NCI-H2196 (cell line): Measurements from ENCODE around the gene TRIM24.
"Not testable (repeated sequence)": the region's sequence is repeated elsewhere in the genome, so short reads cannot be mapped to it uniquely, and the experiment has no call there.

ENCODE experiments used
- DNase-seq: peaks from one replicate; lab custom pipeline; 2025; ENCODE audit not compliant: unreplicated experiment; lab: John Stamatoyannopoulos, UW

Gene TRIM24

DNA sequence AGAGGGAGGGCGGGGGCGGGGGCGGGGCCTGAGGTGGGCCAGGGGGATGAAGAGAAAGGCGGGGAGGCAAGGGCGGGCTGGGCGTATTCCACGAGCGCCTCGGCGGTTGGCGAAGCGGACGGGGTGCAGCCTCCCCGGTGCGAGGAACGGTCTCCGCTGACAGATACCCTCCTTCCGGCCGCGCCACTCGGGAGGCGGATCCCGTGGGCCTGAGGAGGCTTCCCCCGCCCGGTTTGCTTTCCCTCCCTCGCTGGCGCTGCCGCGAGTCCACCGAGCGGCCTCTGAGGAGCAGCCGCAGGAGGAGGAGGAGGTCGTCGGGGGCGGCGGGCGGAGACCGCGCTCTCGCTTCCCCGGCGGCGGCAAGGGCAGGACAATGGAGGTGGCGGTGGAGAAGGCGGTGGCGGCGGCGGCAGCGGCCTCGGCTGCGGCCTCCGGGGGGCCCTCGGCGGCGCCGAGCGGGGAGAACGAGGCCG is at the start of gene TRIM24:
TRIM24 (plus strand) TSS at position 84 of the 473 bp plus-strand sequence; CDS start at position 374, 290 bp downstream.
- no peak for DNase-seq

DNA sequence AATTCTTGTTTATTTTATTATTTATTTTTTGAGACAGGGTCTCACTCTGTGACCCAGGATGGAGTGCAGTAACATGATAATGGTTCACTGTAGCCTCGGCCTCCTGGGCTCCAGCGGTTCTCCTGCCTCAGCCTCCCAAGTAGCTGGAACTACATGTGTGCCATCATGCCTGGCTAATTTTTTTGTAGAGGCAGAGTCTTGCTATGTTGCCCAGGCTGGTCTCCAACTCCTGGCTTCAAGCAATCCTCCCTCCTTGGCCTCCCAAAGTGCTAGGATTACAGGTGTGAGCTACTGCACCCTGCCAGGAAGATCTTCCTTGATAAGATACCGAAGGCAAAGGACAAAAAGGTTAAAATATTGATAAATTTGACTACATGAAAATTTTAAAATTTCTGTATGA is 48.0 kb upstream of the TRIM24 start:
- DNase-seq, result not testable (repeated sequence)

DNA sequence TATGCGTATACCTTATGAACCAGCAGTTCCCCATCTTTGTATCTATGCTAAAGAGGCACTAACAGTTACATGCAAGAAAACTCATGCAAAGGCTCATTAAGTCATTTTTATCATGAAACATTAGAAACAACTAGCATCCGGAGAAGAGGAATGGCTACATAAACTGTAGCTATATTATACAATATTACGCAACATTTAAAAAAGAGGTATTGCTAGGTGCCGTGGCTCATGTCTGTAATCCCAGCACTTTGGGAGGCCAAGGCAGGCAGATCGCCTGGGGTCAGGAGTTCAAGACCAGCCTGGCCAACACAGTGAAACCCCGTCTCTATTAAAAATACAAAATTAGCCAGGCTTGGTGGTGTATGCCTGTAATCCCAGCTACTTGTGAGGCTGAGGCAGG is 47.1 kb upstream of the TRIM24 start:
- DNase-seq, result not testable (repeated sequence)

DNA sequence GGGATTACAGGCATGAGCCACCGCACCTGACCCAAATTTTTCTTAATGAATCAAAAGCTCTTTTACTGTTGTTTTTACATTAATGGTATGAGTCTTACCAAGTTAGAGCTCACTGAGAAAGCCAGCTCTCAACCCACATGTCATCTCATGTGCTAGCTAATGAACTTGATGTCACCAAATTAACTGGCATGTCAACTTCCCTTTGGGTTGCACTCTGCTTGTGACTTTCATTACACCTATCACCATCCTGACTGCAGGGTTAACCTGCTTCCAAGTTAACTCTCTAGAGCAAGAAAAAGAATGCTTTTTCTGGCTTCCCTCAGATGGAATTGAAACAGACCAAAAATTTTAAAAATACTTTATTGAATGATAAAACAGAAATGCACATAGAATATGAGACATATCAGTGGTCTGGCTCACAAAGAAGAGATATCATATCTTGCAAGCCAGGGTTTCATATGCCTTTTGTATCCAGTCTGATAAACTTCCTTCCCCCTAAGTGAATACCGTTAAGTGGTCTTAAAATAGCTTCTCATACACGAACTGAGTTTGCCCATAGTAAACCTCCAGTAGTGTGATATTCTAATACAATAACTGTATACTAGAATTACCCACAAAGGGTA is 42.9 kb upstream of the TRIM24 start:
- DNase-seq, result no peak

DNA sequence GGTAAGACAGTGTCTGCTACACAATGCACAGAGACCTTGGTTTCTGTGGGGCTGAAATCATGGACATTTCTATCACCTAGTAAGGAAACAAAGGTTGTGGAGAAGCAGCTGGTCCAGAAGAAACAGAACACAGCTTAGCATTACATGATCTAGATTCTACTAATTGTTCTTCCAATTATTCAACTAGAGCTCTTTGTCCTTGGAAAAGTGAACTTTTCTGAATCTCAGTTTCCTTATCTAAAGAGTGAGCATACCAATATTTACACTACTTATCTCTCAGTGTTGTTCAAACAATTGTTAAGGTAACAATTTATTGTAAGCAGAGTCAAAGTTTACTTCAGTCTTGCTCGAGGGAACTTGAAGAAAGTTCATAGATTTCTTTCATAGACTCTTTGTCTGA is 42.3 kb upstream of the TRIM24 start:
- no peak for DNase-seq

DNA sequence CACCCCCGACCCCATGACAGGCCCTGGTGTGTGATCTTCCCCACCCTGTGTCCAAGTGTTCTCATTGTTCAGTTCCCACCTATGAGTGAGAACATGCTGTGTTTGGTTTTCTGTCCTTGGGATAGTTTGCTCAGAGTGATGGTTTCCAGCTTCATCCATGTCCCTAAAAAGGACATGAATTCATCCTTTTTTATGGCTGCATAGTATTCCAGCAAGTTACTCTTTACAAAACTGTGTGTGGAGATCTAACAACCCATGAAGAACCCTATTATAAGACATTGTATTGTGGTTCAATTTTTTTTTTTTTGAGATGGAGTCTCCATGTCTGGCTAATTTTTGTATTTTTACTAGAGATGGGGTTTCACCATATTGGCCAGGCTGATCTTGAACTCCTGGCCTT is 41.7 kb upstream of the TRIM24 start:
- DNase-seq, result not testable (repeated sequence)

DNA sequence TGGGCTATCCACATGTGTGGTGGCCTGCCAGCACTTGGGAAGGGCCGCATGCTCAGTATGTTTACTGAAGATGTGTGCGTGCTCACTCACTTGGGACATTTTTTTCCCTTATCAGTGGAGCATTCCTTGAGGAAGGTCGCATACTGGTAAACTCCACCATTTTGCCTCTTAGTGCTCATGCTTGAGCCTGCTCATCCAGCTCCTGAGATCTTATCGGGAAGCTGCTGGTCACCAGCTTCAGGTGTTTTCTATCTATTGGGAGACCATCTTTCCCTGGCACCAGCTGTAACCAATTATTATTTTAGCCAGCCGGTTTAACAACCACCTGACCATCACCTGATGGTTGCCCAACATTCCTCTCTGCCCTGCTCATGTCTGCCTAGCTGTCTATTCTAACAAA is 35.0 kb upstream of the TRIM24 start:
- DNase-seq, result no peak

DNA sequence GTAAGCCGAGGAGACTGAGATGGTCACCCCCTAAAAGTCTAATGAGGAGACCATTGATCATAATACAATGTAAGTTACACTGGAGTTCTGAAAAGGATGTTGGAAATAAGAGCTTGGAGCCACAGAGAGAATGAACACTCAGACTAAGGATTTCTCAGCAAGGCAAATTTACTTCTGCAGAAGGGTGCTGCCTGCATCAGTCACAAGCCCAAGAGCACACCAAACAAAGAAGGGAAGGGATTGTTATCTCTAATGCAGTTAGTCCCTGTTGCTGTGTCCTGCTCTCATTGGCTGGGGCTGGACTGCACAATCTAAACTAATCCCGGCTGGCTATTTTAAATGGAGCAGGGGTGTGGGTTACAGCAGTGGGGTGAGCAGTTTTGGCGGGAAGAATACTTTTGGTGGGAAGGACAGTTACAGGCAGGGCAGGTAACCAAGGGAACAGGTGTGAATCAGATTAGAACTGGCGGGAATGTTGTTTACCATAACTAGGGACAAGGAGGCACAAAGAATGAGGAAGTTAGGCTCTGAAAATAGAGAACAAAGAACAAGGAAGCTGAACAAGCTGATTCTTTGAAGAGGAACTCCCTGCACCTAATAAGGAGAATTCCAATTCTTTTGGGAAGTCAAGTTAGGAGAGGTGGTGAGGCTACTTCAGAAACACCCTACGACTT is 30.3 kb upstream of the TRIM24 start:
- no peak for DNase-seq

DNA sequence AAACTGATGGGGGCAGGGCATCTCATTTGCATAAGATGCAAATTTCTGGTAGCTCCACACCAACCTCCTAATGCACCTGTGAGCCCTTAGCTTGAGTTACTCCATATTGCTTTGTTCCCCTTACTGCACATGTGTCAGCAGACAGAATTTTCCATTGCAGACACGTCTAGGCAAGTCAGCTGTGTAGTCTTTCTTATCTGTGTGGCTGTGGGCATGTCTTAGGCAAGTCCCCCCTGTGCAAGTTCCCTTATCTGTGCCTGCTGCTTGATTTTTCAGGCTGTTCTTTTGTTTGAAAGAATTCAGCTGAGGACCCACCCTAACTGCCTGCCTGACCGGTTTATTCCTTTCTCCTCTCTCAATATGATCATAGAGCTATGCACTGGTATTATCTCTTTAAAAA is 28.5 kb upstream of the TRIM24 start:
- no peak for DNase-seq

DNA sequence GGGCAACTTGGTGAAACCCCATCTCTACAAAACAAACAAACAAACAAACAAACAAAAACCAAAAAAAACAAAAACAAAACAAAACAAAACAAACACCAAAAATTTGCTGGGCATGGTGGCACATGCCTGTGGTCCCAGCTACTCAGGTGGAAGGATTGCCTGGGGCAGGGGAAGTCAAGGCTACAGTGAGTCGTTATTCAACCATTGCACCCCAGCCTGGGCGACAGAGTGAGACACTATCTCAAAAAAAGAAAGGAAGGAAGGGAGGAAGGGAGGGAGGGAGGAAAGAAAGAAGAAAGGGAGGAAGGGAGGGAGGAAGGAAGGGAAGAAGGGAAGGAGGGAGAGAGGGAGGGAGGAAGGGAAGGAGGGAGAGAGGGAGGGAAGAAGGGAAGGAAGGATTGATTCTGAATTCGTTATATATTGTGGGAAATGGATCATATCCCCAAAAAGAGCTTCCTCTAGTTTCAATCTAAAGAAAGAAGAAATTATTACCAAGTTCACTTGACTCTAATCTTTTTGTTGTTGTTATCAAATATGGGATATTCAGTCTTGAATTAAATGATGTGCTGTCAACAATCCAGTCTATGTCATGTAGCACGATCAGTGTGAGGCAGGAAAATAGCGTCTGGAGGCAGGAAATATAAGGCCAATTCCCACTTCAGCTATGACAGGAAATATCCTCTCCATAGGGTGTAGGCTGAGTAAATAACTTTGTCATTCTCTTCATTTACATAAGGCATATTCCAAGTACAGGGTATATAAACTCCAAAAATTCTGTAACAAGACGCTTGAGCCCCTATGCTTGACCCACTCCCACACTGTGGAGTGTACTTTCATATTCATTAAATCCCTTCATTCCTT is 26.2 kb upstream of the TRIM24 start:
- no peak for DNase-seq

DNA sequence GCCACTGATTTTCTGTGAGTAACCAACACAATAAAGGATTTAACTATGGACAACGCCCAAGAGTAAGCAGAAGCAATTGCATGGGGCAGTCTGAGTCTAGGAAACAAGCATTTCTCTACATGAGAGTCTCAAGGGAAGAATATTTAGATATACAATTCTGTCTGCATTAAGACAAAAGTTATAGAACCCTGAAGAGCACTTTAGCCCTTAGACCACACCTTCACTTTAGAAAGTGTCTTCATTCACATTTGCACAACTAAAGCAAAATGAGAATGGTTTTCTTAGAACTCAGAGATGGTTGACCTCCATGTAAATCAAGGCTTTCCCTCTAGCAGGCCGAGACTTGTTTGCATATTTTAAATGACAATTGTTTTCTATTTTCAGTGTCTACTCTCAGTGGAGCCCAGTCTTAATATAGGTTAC is 25.5 kb upstream of the TRIM24 start:
- no peak for DNase-seq

DNA sequence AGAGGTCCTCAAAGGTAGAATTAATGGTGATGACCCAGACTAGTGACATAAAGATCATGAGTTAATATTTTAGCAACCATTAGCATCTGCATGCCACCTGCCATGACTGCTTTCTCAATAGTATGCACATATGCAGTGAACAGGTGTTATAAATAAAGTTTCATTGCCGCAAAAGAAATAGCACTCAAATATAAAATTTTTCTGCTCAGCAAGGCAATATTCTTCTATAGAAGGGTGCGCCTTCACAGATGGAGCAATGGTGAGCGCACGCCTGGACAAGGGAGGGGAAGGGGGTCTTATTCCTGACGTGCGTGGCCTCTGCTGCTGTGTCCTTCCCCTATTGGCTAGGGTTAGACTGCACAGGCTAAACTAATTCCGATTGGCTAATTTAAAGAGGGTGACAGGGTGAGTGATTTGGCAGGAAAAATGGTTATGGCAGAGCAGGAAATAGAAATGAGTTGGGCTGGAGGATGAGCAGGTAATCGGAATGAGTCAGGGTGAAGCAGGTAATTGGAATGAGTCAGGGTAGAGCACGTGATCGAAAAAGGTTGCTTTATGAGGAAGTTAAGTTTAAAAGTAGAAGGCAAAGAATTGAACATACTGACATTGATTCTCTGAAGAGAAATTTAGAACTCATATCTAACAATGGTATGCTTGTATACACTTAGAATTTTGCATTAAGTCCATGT is 24.7 kb upstream of the TRIM24 start:
- DNase-seq, result no peak

DNA sequence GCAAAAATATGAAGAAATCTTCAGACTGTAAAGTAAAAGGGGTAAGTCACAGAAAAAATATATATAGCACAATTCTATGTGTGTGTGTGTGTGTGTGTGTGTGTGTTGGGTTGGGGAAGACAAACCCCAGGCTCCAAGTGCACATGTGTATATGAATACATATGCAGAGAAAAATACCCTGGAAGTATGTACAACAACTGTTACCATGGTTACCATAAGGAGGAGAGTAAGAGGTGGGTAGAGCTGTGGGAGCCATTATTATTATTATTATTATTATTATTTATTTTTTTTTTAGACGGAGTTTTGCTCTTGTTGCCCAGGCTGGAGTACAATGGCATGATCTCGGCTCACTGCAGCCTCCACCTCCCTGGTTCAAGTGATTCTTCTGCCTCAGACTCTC is 23.7 kb upstream of the TRIM24 start:
- no peak for DNase-seq

DNA sequence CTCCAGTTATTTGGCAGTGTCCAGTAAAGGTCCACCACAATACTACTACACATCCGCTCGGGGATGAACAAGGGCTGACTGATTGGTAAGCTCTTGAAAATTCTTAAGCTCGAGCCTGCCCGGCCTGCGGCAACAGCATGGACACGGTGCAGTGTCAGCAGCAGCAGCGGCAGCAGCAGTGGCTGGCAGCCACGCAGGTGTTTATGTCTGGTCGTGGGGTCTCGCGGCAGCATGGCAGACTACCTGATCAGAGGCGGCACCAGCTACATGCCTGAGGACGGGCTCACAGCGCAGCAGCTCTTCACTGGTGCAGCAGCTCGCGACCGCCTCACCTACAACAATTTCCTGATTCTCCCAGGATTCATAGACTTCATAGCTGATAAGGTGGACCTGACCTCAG is 19.6 kb upstream of the TRIM24 start:
- no peak for DNase-seq

DNA sequence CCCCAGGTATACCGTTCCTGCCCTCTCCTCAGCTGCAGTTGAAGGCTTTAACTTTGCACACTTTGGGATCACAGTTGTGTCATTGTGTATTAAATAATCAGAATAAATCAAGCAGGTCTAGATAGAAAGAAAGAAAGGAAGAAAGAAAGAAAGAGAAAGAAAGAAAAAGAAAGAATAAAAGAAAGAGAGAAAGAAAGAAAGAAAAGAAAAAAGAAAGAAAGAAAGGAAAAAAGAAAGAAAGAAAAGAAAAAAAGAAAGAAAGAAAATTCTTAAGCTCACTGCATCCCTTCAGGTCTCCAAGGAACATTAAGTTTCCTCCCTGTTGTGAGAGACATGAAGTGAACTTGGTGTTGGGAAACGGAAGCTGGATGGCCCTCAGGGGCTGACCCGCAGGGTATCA is 17.2 kb upstream of the TRIM24 start:
- DNase-seq, result no peak

DNA sequence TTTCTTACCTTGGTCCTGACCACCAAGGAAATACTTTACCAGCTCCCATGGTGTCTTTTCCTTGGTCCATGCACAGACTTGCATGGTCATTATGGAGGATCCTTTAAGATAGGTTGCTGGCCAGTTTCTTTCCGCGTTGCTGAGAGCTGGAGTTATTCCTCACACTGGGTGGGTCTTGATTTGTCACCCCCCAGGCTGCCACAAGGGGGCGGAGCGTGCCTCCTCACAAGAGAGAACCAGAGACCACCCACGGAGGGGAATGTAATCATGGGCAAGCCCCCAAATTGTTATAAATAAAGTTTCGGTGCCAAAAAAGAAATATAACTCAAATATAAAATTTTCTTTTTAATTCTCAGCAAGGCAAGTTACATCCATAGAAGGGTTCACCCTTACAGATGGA is 10.5 kb upstream of the TRIM24 start:
- DNase-seq, result no peak

DNA sequence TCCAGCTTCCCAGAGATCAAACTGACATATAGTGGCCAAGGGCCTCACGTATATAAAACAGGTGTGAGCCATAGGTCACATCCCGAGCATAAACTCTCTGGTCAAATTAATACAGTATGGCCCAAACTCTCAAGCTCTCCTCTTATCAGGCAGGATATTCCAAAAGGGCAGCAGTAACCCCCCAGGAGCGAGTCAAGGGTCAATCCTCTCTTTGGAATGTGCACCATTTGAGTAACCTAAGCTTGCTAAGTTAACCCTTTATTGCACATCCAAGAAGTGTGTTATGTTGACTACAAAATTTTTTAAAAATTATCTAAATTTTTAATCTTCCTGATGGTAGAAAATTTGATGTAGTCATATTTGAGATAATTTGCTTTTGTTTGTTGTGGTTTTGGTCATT is 4.5 kb upstream of the TRIM24 start:
- DNase-seq, result no peak

DNA sequence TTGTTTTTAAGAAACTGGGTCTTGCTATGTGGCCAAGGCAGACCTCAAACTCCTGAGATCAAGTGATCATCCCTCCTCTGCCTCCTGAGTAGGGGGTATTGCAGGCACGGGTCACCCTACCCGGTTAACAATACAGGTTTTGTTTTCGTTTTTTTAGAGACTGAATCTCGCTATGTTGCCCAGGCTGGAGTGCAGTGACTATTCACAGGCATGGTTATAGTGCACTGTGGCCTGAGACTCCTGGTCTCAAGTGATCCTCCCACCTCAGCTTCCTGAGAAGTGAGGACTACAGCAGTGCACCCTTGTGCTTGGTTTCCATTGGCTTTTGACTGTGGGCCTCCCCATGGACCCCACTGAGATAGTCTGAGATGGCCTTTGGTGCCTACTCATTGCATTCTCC is 3.8 kb upstream of the TRIM24 start:
- DNase-seq, result no peak

DNA sequence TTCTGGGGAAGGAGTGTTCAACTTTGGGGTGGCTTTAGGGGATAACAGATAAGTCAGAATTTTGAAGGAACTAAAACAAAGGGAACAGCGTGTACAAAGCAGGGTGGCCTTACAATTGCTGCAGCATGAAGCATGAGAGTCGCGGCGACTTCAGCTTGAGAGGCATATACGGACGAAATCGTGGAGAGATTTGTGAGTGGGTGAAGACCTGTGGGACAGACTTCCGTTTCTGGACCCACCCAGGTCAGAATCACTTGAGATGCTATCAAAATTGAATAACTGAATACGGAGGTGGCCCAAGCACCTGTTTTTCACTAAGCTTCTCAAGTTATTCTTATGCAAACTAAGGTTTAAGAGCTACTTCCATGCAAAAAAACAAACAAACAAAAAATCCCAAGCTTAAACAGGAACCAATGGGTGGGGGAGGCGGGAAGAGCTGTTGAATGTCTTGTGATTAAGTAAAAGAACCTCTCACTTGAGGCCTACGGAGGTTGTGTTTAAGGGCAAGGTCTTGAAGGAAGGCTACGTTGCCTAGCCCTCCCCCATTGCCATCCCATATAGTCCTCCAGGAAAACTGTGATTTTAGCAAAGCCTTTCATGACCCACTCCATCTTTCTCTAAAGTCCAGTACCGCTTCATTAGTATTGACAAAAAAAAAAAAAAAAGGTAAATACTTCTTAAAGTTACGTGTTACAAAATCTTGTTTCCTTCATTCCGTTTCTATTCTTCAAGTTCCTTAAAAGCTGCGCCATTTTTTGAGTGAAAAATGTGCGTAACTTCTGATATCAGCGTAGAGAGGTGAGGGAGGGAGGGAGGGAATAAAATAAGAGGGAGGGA is 1.3 kb upstream of the TRIM24 start:
- DNase-seq, result no peak

DNA sequence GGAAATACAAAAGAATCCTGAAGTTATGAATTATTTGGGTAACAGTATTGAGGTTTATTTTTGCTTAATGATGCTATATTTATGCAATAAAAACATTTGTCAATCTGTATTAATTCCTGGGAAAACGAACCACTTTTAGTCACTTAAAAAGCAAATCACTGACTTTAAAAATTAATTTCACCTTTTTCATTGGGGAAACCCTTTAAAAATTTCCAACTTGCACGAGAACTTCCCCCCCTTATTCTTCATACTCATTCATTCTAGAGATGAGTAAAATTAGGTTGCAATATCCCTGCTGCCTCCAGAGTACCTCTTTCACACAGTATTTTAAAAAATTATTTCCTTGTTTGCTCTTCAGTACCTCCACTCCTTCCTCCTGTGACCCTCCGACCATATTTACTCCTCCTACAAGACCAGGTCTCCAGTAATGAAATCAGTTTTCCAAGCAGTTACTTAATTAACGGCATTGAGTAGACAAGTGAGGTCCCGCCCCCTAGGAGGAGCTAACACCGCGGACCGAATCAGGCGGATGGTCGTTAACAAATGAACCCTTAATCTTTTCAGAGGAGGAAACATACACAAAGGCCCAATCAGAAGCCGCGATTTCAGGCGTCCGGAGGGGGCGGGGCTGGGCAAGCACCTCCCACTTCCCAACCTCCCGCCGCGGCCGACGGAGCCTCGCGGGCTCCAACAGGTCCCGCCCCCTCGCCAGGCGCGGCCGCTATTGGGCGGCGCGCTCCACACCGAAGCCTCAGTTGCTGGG is 465 bp upstream of the TRIM24 start:
- DNase-seq, result peak; percentile 96
